ENCODE results near the gene PUS10. TPM values are rescaled to one million over a fixed set of nuclear protein-coding genes. Genes with fewer than 3 reads are reported as not detected.
"Not testable (repeated sequence)": the region's sequence is repeated elsewhere in the genome, so short reads cannot be mapped to it uniquely, and the experiment has no call there.

PUS10 gene
- total and polyA plus RNA-seq, 2 donors from 2014 or later: 3.0 to 5.7 TPM

DNA sequence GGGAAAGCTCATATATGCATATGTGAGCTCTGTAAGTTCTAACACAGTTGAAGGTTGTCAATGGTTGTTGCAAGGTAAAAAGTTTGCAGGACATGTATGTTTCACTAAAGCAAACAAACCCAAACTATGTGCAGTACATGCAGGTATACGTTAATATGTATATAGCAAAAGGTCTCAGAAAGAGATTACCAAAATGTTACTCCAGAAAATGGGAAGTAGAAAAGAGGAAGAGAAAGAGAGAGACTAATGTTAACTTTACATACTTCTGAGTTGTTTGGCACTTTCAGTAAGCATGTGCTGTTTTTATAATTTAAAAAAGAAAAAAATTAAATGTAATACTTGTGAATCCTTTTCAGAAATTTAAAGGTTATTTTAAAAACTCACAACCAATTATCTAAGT lies 33.3 kb downstream of the PUS10 start:
- no peak for FAIRE-seq
- TF ChIP-seq, protein P1, sequence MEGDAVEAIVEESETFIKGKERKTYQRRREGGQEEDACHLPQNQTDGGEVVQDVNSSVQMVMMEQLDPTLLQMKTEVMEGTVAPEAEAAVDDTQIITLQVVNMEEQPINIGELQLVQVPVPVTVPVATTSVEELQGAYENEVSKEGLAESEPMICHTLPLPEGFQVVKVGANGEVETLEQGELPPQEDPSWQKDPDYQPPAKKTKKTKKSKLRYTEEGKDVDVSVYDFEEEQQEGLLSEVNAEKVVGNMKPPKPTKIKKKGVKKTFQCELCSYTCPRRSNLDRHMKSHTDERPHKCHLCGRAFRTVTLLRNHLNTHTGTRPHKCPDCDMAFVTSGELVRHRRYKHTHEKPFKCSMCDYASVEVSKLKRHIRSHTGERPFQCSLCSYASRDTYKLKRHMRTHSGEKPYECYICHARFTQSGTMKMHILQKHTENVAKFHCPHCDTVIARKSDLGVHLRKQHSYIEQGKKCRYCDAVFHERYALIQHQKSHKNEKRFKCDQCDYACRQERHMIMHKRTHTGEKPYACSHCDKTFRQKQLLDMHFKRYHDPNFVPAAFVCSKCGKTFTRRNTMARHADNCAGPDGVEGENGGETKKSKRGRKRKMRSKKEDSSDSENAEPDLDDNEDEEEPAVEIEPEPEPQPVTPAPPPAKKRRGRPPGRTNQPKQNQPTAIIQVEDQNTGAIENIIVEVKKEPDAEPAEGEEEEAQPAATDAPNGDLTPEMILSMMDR (IDR thresholded peaks at IDR 0.05; ENCODE audit: borderline replicate concordance, extremely low read depth, insufficient read depth): no peak
- intact Hi-C loops (cut with DNase I): no loop called here

DNA sequence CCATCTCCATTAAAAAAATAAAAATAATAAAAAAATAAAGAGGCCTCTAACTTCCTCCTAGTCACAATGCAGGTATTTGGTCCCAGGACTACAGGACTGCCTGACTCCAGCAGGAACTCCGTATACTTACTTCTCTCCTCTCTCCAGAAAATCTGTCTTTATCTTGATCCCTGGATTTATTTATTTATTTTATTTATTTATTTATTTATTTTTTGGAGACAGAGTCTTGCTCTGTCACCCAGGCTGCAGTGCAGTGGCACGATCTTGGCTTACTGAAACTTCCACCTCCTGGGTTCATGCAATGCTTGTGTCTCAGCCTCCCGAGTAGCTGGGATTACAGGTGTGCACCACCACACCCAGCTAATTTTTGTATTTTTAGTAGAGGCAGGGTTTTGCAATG lies 36.0 kb downstream of the PUS10 start:
- DNase-seq; H3K4me3 ChIP-seq (ENCODE audit: low read length in 3 of 3); FAIRE-seq; H3K4me1 ChIP-seq (ENCODE audit: control insufficient read depth in 2 of 3, insufficient read depth in 2 of 3, low read depth in 1 of 3, low read length in 3 of 3); H3K27ac ChIP-seq (ENCODE audit: low read depth in 2 of 2, low read length in 2 of 2); intact Hi-C loops (cut with DNase I); H3K27me3 ChIP-seq (ENCODE audit: control insufficient read depth, insufficient read depth, low read length); H3K36me3 ChIP-seq (ENCODE audit: control insufficient read depth in 2 of 3, insufficient read depth in 3 of 3, low read length in 3 of 3); H3K9ac ChIP-seq (ENCODE audit: low read length in 3 of 3); H3K9me3 ChIP-seq (ENCODE audit: control insufficient read depth in 2 of 3, insufficient read depth in 1 of 3, low read length in 3 of 3): not testable (repeated sequence)

More for the DNA sequence above, 33.3 kb downstream of the PUS10 start:
- H3K27me3 ChIP-seq (ENCODE audit: control insufficient read depth, insufficient read depth, low read length): no peaks in the 10 kb centered on the region
- no peak overlapping the region for H3K9ac ChIP-seq (ENCODE audit: low read length in 3 of 3)
- H3K27ac ChIP-seq (ENCODE audit: low read depth in 2 of 2, low read length in 2 of 2): no peak overlapping the region
- no peak overlapping the region for H3K4me3 ChIP-seq (ENCODE audit: low read length in 3 of 3)
- DNase-seq: no peak
- H3K36me3 ChIP-seq (ENCODE audit: control insufficient read depth in 2 of 3, insufficient read depth in 3 of 3, low read length in 3 of 3): no peaks in the 10 kb centered on the region
- no peaks in the 10 kb centered on the region for H3K9me3 ChIP-seq (ENCODE audit: control insufficient read depth in 2 of 3, insufficient read depth in 1 of 3, low read length in 3 of 3)
- no peaks in the 10 kb centered on the region for H3K4me1 ChIP-seq (ENCODE audit: control insufficient read depth in 2 of 3, insufficient read depth in 2 of 3, low read depth in 1 of 3, low read length in 3 of 3)

DNA sequence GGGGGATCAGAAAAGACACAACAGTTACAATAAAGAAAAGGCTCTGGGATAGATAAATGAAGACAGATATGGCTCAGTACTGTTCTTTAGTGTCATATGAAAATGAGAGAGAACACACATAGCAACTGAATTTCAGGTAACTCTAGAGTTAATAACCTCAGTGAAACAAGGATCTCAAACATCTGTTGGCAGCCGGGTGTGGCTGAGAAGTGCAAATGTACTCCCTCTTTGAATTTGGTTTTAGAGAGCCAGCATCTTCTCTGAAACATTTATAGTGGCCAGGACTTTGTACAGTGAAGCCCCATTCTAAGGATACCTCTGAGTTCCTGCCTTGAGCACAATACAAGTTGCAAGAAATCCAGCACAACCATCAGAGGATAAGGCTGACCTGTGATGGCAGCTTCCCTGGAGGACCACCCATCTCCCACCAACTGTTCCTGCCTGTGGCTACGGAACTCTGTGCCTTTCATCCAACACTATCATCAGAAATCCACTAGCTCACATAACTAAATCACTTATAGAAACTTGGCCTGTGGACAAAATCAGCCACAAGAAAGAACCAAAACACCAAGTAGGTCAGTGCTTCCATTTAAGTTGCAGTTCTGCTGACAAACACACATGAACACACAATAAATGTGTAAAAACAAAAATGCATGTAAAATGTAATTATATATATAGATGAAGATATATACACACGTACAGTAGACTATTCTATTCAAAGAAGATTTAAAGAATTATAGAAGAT lies 37.8 kb downstream of the PUS10 start:
- H3K9ac ChIP-seq (ENCODE audit: low read length in 3 of 3): no peak overlapping the region
- FAIRE-seq: no peak
- H3K9me3 ChIP-seq (ENCODE audit: control insufficient read depth in 2 of 3, insufficient read depth in 1 of 3, low read length in 3 of 3): no peaks in the 10 kb centered on the region
- intact Hi-C loops (cut with DNase I): no loop called here
- H3K27me3 ChIP-seq (ENCODE audit: control insufficient read depth, insufficient read depth, low read length): no peaks in the 10 kb centered on the region
- H3K4me1 ChIP-seq (ENCODE audit: control insufficient read depth in 2 of 3, insufficient read depth in 2 of 3, low read depth in 1 of 3, low read length in 3 of 3): no peaks in the 10 kb centered on the region
- TF ChIP-seq, protein P1 (IDR thresholded peaks at IDR 0.05; ENCODE audit: borderline replicate concordance, extremely low read depth, insufficient read depth): no peak
- no peak overlapping the region for H3K4me3 ChIP-seq (ENCODE audit: low read length in 3 of 3)
- no peaks in the 10 kb centered on the region for H3K36me3 ChIP-seq (ENCODE audit: control insufficient read depth in 2 of 3, insufficient read depth in 3 of 3, low read length in 3 of 3)
- no peak overlapping the region for H3K27ac ChIP-seq (ENCODE audit: low read depth in 2 of 2, low read length in 2 of 2)
- no peak for DNase-seq

DNA sequence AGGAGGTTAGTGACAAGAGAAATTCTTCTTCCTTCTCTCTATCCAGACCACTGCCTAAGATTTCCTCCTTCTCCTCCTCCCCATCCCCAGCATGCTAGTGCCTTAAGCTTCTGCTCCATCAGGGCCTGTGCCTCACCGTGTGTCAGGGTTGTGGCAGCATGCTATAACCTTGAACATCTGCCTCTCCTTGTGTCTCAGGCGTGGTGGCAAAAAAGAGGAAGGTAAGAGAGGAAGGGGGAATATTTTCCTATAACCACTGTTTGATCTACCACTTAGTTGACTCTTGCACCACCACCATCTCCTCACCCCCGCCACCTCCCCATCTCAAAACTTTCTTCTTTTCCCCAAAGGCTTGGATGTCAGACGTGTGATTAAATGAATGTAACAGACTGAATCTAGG lies 38.8 kb downstream of the PUS10 start:
- TF ChIP-seq, protein P1 (IDR thresholded peaks at IDR 0.05; ENCODE audit: borderline replicate concordance, extremely low read depth, insufficient read depth): no peak
- no peaks in the 10 kb centered on the region for H3K9me3 ChIP-seq (ENCODE audit: control insufficient read depth in 2 of 3, insufficient read depth in 1 of 3, low read length in 3 of 3)
- FAIRE-seq: no peak
- H3K4me3 ChIP-seq (ENCODE audit: low read length in 3 of 3): no peak overlapping the region
- H3K27me3 ChIP-seq (ENCODE audit: control insufficient read depth, insufficient read depth, low read length): no peaks in the 10 kb centered on the region
- no peaks in the 10 kb centered on the region for H3K4me1 ChIP-seq (ENCODE audit: control insufficient read depth in 2 of 3, insufficient read depth in 2 of 3, low read depth in 1 of 3, low read length in 3 of 3)
- intact Hi-C loops (cut with DNase I): no loop called here
- no peak overlapping the region for H3K9ac ChIP-seq (ENCODE audit: low read length in 3 of 3)
- H3K27ac ChIP-seq (ENCODE audit: low read depth in 2 of 2, low read length in 2 of 2): no peak overlapping the region
- no peak for DNase-seq
- H3K36me3 ChIP-seq (ENCODE audit: control insufficient read depth in 2 of 3, insufficient read depth in 3 of 3, low read length in 3 of 3): no peaks in the 10 kb centered on the region

Measured in kidney (tissue), 14 donors.